DND-41 (cell line): Measurements from ENCODE around the gene CFAP97.

Experiments used
- ATAC-seq: fragments of 200-7000 bp; cut with Tn5 transposase; 3 replicates; pipeline ENCODE4 v1.9.1; 2021; ENCODE audit warnings: low read depth; ENCODE audit not compliant: insufficient read depth
- DNase-seq: peaks from one replicate; pipeline ENCODE4 v3.0.0-alpha.2; 2020
- H2AFZ ChIP-seq: 2 replicates; pipeline ENCODE4 v1.6.0; 2012; ENCODE audit warnings: low read depth, low read length
- H3K27ac ChIP-seq: 2 replicates; pipeline ENCODE4 v1.5.1; 2012; ENCODE audit warnings: low read length, inconsistent platforms
- H3K27me3 ChIP-seq: fragments of 200-600 bp; sonication (generic); 2 replicates; pipeline ENCODE4 v1.6.0; 2012; ENCODE audit warnings: low read length, mild to moderate bottlenecking, inconsistent platforms; ENCODE audit not compliant: insufficient read depth, poor library complexity
- H3K36me3 ChIP-seq: 2 replicates; pipeline ENCODE4 v1.5.1; 2012; ENCODE audit warnings: low read length, inconsistent platforms; ENCODE audit not compliant: insufficient read depth
- H3K4me1 ChIP-seq: 2 replicates; pipeline ENCODE4 v1.5.1; 2012; ENCODE audit warnings: mild to moderate bottlenecking, low read length; ENCODE audit not compliant: insufficient read depth
- H3K4me2 ChIP-seq: 2 replicates; pipeline ENCODE4 v1.6.0; 2012; ENCODE audit warnings: mild to moderate bottlenecking, moderate library complexity, low read length, inconsistent platforms; ENCODE audit not compliant: insufficient read depth
- H3K4me3 ChIP-seq, 2 experiments: fragments of 200-600 bp in 1 of 2; shearing (Covaris generic) in 1 of 2; 2 replicates each; pipeline ENCODE4 v1.5.1; 2012 to 2016; ENCODE audit warnings: inconsistent platforms in 2 of 2, low read length in 2 of 2, mild to moderate bottlenecking in 2 of 2, low read depth in 1 of 2, moderate library complexity in 1 of 2
- H3K79me2 ChIP-seq: 2 replicates; pipeline ENCODE4 v1.6.0; 2012; ENCODE audit warnings: low read length, inconsistent platforms; ENCODE audit not compliant: insufficient read depth
- H3K9ac ChIP-seq: 2 replicates; pipeline ENCODE4 v1.6.0; 2012; ENCODE audit warnings: low read depth, mild to moderate bottlenecking, inconsistent platforms, low read length, moderate library complexity
- H3K9me3 ChIP-seq: 2 replicates; pipeline ENCODE4 v1.5.1; 2012; ENCODE audit warnings: low read length, moderate library complexity, mild to moderate bottlenecking, inconsistent platforms; ENCODE audit not compliant: insufficient read depth, severe bottlenecking
- H4K20me1 ChIP-seq: 2 replicates; pipeline ENCODE4 v1.6.0; 2012; ENCODE audit warnings: low read length; ENCODE audit not compliant: insufficient read depth
- CTCF ChIP-seq: IDR thresholded peaks from 2 replicates; pipeline ENCODE4 v1.5.1; 2012; ENCODE audit warnings: borderline replicate concordance, low read length, moderate library complexity, mild to moderate bottlenecking; ENCODE audit not compliant: poor library complexity, severe bottlenecking; ENCODE audit errors: extremely low read depth
- EZH2 ChIP-seq: IDR thresholded peaks from 3 replicates; pipeline ENCODE4 v1.6.1; 2012; ENCODE audit warnings: borderline replicate concordance, low read depth, mild to moderate bottlenecking, moderate library complexity, low read length, inconsistent platforms; ENCODE audit not compliant: severe bottlenecking

The CFAP97 gene

GRCh38 chr4:185124006-185124405 lies 79.8 kb downstream of the CFAP97 start:
- Histone ChIP-seq H3K4me2 (no peak overlapping the region), H3K9ac (no peak overlapping the region), H3K9me3 (peaks cover 5% of the 10 kb centered on the region), H4K20me1 (no peaks in the 10 kb centered on the region), H3K27ac (no peak overlapping the region), H3K36me3 (no peaks in the 10 kb centered on the region), H3K27me3 (no peaks in the 10 kb centered on the region), H3K79me2 (no peaks in the 10 kb centered on the region), H3K4me3 (no peak overlapping the region), H2AFZ (no peak overlapping the region), H3K4me1 (no peaks in the 10 kb centered on the region)
- DNase-seq (no peak), ATAC-seq (no peak)
- TF ChIP-seq EZH2 = no peak
- no peak for TF ChIP-seq CTCF

GRCh38 chr4:185122681-185123345 lies 81.0 kb downstream of the CFAP97 start:
- peak; percentile 68 for ATAC-seq
- DNase-seq = no peak
- Histone ChIP-seq H3K27ac (no peak overlapping the region), H3K4me2 (no peak overlapping the region), H3K4me1 (no peaks in the 10 kb centered on the region), H3K79me2 (no peaks in the 10 kb centered on the region), H3K9me3 (peaks cover 5% of the 10 kb centered on the region), H3K27me3 (no peaks in the 10 kb centered on the region), H2AFZ (no peak overlapping the region), H3K4me3 (no peak overlapping the region), H3K36me3 (no peaks in the 10 kb centered on the region), H3K9ac (no peak overlapping the region), H4K20me1 (no peaks in the 10 kb centered on the region)
- TF ChIP-seq CTCF = no peak
- no peak for TF ChIP-seq EZH2

GRCh38 chr4:185120631-185120946 lies 83.2 kb downstream of the CFAP97 start:
- Histone ChIP-seq H3K4me2 (no peak overlapping the region), H3K4me3 (no peak overlapping the region)
- no peak for ATAC-seq

More at GRCh38 chr4:185120631-185120946, 83.2 kb downstream of the CFAP97 start:
- TF ChIP-seq EZH2 (no peak), CTCF (no peak)
- Histone ChIP-seq H2AFZ (no peak overlapping the region), H3K27me3 (no peaks in the 10 kb centered on the region), H3K4me1 (no peaks in the 10 kb centered on the region), H3K36me3 (no peaks in the 10 kb centered on the region), H3K9me3 (no peaks in the 10 kb centered on the region), H3K9ac (no peak overlapping the region), H3K27ac (no peak overlapping the region), H3K79me2 (no peaks in the 10 kb centered on the region), H4K20me1 (no peaks in the 10 kb centered on the region)
- DNase-seq = no peak
